Psoas muscle (tissue), 8 donors: Measurements from ENCODE around the gene EN2. TPM values are rescaled to one million over a fixed set of nuclear protein-coding genes. Genes with fewer than 3 reads are reported as not detected.

Experiments
- ATAC-seq, 4 donors: fragments of 200-7000 bp; cut with Tn5 transposase; one replicate each; pipeline ENCODE4 v1.9.1; 2020; ENCODE audit warnings: moderate library complexity in 3 of 4, mild to moderate bottlenecking in 2 of 4
- DNase-seq, 2 donors: peaks; one replicate each; pipeline ENCODE4 v3.0.0-alpha.2; 2020
- H3K27ac ChIP-seq: fragments of 200-600 bp; one replicate; pipeline ENCODE4 v1.8.0; 2022
- H3K27me3 ChIP-seq, 3 donors: fragments of 200-600 bp in 1 of 3; one replicate each; pipeline versions ENCODE4 v1.6.1 to v1.8.0; 2013 to 2022; ENCODE audit warnings: low read length in 2 of 3, mild to moderate bottlenecking in 2 of 3, moderate library complexity in 1 of 3; ENCODE audit not compliant: insufficient read depth in 3 of 3
- H3K36me3 ChIP-seq, 2 donors: fragments of 200-600 bp in 1 of 2; one replicate each; pipeline versions ENCODE4 v1.6.1 to v1.8.0; 2013 to 2022; ENCODE audit warnings: low read depth in 1 of 2, mild to moderate bottlenecking in 1 of 2, moderate library complexity in 1 of 2; ENCODE audit not compliant: insufficient read depth in 1 of 2
- H3K4me1 ChIP-seq: fragments of 200-600 bp; one replicate; pipeline ENCODE4 v1.8.0; 2022
- H3K4me3 ChIP-seq: fragments of 200-600 bp; one replicate; pipeline ENCODE4 v1.8.0; 2022; ENCODE audit warnings: mild to moderate bottlenecking
- H3K9me3 ChIP-seq: fragments of 200-600 bp; one replicate; pipeline ENCODE4 v1.8.0; 2022
- CTCF ChIP-seq: fragments of 200-600 bp; IDR thresholded peaks from one replicate; pipeline ENCODE4 v1.8.0; 2022; ENCODE audit warnings: antibody characterized with exemption
- WGBS, 3 donors: extraction: QIAGEN DNeasy Blood & Tissue Kit; methylation state at CpG; one replicate each; pipeline versions ENCODE4 v1.1.6 to v1.1.7; 2013; 5-methylcytosine and 5-hydroxymethylcytosine counted together
- intact Hi-C, 2 donors: fragments of 100-400 bp; cut with DNase I; formaldehyde crosslinking; loops; one replicate each; pipeline versions ENCODE4 v1.11.0 to v1.14.2; 2022
- polyA plus RNA-seq, 3 donors: library from polyadenylated mRNA; stranded (reverse); fragments of 200-250 nt; gene quantifications; one replicate each; pipeline ENCODE4 v1.2.3, GENCODE V29; 2013
- total RNA-seq, 4 donors: library from RNA; stranded (reverse); fragmentation: NEBNext Ultra II Directional in 2 of 4; extraction: Animal tissue kit (Norgen Biotek cat#: 25700) in 2 of 4; gene quantifications; one replicate each; pipeline versions ENCODE4 v1.2.1 to v1.2.4, GENCODE V29; 2021 to 2023
- donor health status: healthy with polysubstance abuse.
- donor health status: DM: no; HTN: no; CAD: no; lungs with moderate emphysema.
- donor health status: Bipolar disorder and iron deficiency.
- donor health status: healthy.
- donor health status: DM: yes; HTN: yes; CAD: no.
- donor health status: DM: no; HTN: no; CAD: no.
- donor health status: DM: no; HTN: no; CAD: no.
- donor health status: DM: yes; HTN: yes; CAD: no.

The EN2 gene
- total and polyA plus RNA-seq, 7 donors = 0.13 to 1.3 (median 0.36) TPM

GRCh38 chr7:155496267-155497005, 38.5 kb downstream of the EN2 start:
- intact Hi-C loops = no loop called here
- TF ChIP-seq CTCF = no peak
- DNase-seq (no peak), ATAC-seq (no peak)
- Histone ChIP-seq H3K36me3 (no peaks in the 10 kb centered on the region), H3K27ac (no peak overlapping the region), H3K9me3 (no peaks in the 10 kb centered on the region), H3K4me1 (no peaks in the 10 kb centered on the region), H3K27me3 (peaks cover 0 to 36% (median 11%) of the 10 kb centered on the region in 3 donors), H3K4me3 (no peak overlapping the region)
- WGBS, 3 donors = 85 to 88% (median 86%) methylated on average over 22 to 23 of the region's 23 CpGs

GRCh38 chr7:155497149-155497901, 39.4 kb downstream of the EN2 start:
- WGBS, 3 donors = 76 to 82% (median 78%) methylated on average over 25 to 26 of the region's 26 CpGs
- Histone ChIP-seq H3K27ac (no peak overlapping the region), H3K4me1 (no peaks in the 10 kb centered on the region), H3K27me3 (peaks cover 0 to 34% (median 9%) of the 10 kb centered on the region in 3 donors), H3K36me3 (no peaks in the 10 kb centered on the region), H3K9me3 (no peaks in the 10 kb centered on the region), H3K4me3 (no peak overlapping the region)
- TF ChIP-seq CTCF = no peak
- ATAC-seq = no peak
- DNase-seq = no peak
- intact Hi-C loops = no loop called here

GRCh38 chr7:155505422-155505793, 47.5 kb downstream of the EN2 start:
- intact Hi-C loops = no loop called here
- Histone ChIP-seq H3K27me3 (peaks cover 14 to 89% (median 22%) of the 10 kb centered on the region in 3 donors), H3K36me3 (no peaks in the 10 kb centered on the region), H3K9me3 (no peaks in the 10 kb centered on the region), H3K4me1 (no peaks in the 10 kb centered on the region), H3K4me3 (no peak overlapping the region), H3K27ac (no peak overlapping the region)
- DNase-seq = no peak
- no peak for TF ChIP-seq CTCF
- ATAC-seq = no peak
- 32 to 48% (median 38%) methylated on average over 3 of the region's 3 CpGs for WGBS, 3 donors

- no peak for ATAC-seq
- no peaks in the 10 kb centered on the region for H3K4me1 ChIP-seq
- no peak for TF ChIP-seq CTCF
- no peaks in the 10 kb centered on the region for H3K9me3 ChIP-seq
- WGBS, 3 donors = 36 to 44% (median 39%) methylated on average over 14 of the region's 14 CpGs
- intact Hi-C loops = no loop called here
- no peak overlapping the region for H3K4me3 ChIP-seq
- no peak for DNase-seq
- H3K27me3 ChIP-seq = peaks cover 14 to 90% (median 20%) of the 10 kb centered on the region in 3 donors
- no peaks in the 10 kb centered on the region for H3K36me3 ChIP-seq
- no peak overlapping the region for H3K27ac ChIP-seq
These were observed 49.0 kb downstream of the EN2 start for GRCh38 chr7:155506854-155507337.
